GM06990 (cell line): ENCODE data around the gene IL9.

Experiments
- DNase-seq: peaks from one replicate; pipeline ENCODE4 v3.0.0-alpha.2; 2011; ENCODE audit not compliant: insufficient read length; ENCODE audit errors: extremely low read depth
- H3K27me3 ChIP-seq: replicated peaks from 2 replicates; pipeline ENCODE4 v1.6.0; 2011; ENCODE audit warnings: low read length; ENCODE audit not compliant: control insufficient read depth, insufficient read depth
- H3K36me3 ChIP-seq: 2 replicates; pipeline ENCODE4 v1.5.1; 2011; ENCODE audit warnings: low read length; ENCODE audit not compliant: control insufficient read depth, insufficient read depth
- H3K4me3 ChIP-seq: replicated peaks from 2 replicates; pipeline ENCODE4 v1.5.1; 2011; ENCODE audit warnings: low read depth, mild to moderate bottlenecking, control low read depth, low read length
- TF ChIP-seq, protein P1 (sequence below): IDR thresholded peaks from 2 replicates; pipeline ENCODE4 v1.5.1; 2011; ENCODE audit warnings: low read length, control low read depth, mild to moderate bottlenecking, inconsistent platforms; ENCODE audit not compliant: insufficient read depth, poor library complexity, severe bottlenecking

IL9 gene

DNA sequence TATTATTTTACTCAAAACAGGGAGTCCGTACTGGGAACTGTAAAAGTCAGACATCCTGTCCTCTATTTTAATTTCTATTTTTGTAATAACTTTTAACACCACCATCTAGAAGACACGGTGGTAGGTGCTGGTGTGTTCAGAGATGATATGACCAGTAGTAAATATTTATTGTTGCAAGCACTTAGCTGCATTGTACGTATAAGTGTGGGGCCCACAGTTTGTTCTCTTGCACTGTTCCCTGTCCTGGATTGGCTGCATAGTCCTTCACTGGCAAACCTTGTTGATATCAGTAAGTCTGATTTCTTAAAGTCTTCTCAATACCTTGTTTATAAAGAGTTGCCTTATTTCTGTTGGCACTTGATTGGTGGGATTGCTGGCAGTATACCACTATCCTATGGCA is 24.6 kb upstream of the IL9 start:
- no peaks in the 10 kb centered on the region for H3K36me3 ChIP-seq
- TF ChIP-seq, protein P1, sequence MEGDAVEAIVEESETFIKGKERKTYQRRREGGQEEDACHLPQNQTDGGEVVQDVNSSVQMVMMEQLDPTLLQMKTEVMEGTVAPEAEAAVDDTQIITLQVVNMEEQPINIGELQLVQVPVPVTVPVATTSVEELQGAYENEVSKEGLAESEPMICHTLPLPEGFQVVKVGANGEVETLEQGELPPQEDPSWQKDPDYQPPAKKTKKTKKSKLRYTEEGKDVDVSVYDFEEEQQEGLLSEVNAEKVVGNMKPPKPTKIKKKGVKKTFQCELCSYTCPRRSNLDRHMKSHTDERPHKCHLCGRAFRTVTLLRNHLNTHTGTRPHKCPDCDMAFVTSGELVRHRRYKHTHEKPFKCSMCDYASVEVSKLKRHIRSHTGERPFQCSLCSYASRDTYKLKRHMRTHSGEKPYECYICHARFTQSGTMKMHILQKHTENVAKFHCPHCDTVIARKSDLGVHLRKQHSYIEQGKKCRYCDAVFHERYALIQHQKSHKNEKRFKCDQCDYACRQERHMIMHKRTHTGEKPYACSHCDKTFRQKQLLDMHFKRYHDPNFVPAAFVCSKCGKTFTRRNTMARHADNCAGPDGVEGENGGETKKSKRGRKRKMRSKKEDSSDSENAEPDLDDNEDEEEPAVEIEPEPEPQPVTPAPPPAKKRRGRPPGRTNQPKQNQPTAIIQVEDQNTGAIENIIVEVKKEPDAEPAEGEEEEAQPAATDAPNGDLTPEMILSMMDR: no peak
- no peak overlapping the region for H3K4me3 ChIP-seq
- H3K27me3 ChIP-seq: no peaks in the 10 kb centered on the region
- DNase-seq: no peak

GRCh38 chr5:135916638-135917263 is 21.1 kb upstream of the IL9 start:
- TF ChIP-seq, protein P1: no peak
- no peak overlapping the region for H3K4me3 ChIP-seq
- no peaks in the 10 kb centered on the region for H3K36me3 ChIP-seq
- H3K27me3 ChIP-seq: no peaks in the 10 kb centered on the region
- DNase-seq: no peak

GRCh38 chr5:135915466-135916001 is 19.9 kb upstream of the IL9 start:
- H3K27me3 ChIP-seq: no peaks in the 10 kb centered on the region
- no peaks in the 10 kb centered on the region for H3K36me3 ChIP-seq
- no peak for DNase-seq
- TF ChIP-seq, protein P1: no peak
- H3K4me3 ChIP-seq: no peak overlapping the region

DNA sequence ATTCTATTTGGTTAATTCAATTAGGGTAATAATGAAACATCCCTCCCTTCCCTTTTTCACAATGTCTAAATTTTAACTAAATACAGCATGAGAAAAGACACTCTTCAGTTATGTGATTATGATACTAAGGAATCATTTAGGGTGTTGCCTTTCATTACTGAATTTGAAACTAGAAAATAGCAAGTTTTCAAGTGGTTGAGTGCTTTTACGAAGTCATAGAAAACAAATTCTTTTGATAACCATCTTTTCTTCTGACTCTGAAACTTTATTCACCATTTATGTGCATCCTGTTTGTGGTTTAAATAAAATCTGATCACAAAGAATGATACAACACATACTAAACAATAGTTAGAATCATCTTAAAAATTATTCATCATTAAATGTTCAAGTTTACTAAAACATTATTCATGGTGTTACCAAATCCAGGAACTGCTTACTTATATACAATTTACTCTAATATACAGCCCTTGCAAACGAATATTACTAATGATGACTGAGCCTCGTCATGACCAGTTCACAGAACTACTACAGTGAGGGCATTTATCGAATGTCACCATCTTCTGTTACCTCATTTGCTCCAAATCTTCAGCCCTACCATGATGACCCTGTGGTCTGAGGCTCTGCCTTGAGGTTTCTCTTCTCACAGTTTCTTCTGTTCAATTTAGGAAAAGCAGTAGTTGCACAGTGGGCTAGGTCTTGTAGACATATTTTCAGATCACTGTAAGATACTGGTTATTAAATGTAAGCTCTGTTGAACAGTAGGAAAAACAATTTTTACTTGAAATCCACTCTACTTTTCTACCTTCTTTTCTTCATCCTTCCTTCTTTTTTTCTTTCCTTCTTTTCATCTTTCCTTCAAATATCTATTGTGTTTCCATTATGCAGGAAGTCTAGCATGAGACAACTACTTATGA is 18.3 kb upstream of the IL9 start:
- TF ChIP-seq, protein P1: no peak
- Histone ChIP-seq H3K36me3 (no peaks in the 10 kb centered on the region), H3K4me3 (no peak overlapping the region), H3K27me3 (peaks cover 2% of the 10 kb centered on the region)
- DNase-seq: no peak

GRCh38 chr5:135905144-135905543 is 9.5 kb upstream of the IL9 start:
- Histone ChIP-seq H3K36me3 (no peaks in the 10 kb centered on the region), H3K27me3 (peaks cover 2% of the 10 kb centered on the region), H3K4me3 (no peak overlapping the region)
- no peak for DNase-seq
- TF ChIP-seq, protein P1: no peak
